Left renal pelvis (tissue), 4 donors: Measurements from ENCODE around the gene ZNHIT6. TPM values are rescaled to one million over a fixed set of nuclear protein-coding genes. Genes with fewer than 3 reads are reported as not detected.
"Not testable (repeated sequence)": the region's sequence is repeated elsewhere in the genome, so short reads cannot be mapped to it uniquely, and the experiment has no call there.

ENCODE experiments used
- DNase-seq, 4 donors: peaks; one replicate each; pipeline ENCODE4 v3.0.0-alpha.2; 2013; ENCODE audit warnings: low read depth in 4 of 4, low spot score in 3 of 4
- polyA plus RNA-seq, 4 donors: library from polyadenylated mRNA; unstranded; fragments of 120-200 nt; gene quantifications; one replicate each; pipeline ENCODE4 v1.2.1, GENCODE V29; 2013; ENCODE audit not compliant: insufficient read length in 4 of 4

Gene ZNHIT6
- polyA plus RNA-seq, 4 donors = 26.2 to 35.8 (median 30.4) TPM

- DNase-seq = no peak
These were observed 36.1 kb downstream of the ZNHIT6 start for GRCh38 chr1:85672031-85672660.

GRCh38 chr1:85665932-85666331 is 42.3 kb downstream of the ZNHIT6 start:
- DNase-seq = no peak

- no peak for DNase-seq
These were observed 44.9 kb downstream of the ZNHIT6 start for GRCh38 chr1:85663382-85663781.

- no peak for DNase-seq
These were observed 46.5 kb downstream of the ZNHIT6 start for GRCh38 chr1:85661767-85662166.

- no peak for DNase-seq
These were observed 47.7 kb downstream of the ZNHIT6 start for GRCh38 chr1:85660541-85660940.

GRCh38 chr1:85659174-85659573 is 49.1 kb downstream of the ZNHIT6 start:
- no peak for DNase-seq

GRCh38 chr1:85656948-85657347 is 51.3 kb downstream of the ZNHIT6 start:
- DNase-seq = no peak

- DNase-seq = no peak
These were observed 52.0 kb downstream of the ZNHIT6 start for GRCh38 chr1:85656256-85656655.

- no peak for DNase-seq
These were observed 52.9 kb downstream of the ZNHIT6 start for GRCh38 chr1:85655315-85655714.

GRCh38 chr1:85654066-85654782 is 54.0 kb downstream of the ZNHIT6 start:
- DNase-seq = no peak

GRCh38 chr1:85652327-85652726 is 55.9 kb downstream of the ZNHIT6 start:
- no peak for DNase-seq

- DNase-seq = no peak
These were observed 57.6 kb downstream of the ZNHIT6 start for GRCh38 chr1:85650645-85651044.

- DNase-seq = no peak
These were observed 58.6 kb downstream of the ZNHIT6 start for GRCh38 chr1:85649591-85649990.

- DNase-seq = not testable (repeated sequence)
These were observed 66.4 kb downstream of the ZNHIT6 start for GRCh38 chr1:85641598-85642556.

GRCh38 chr1:85639920-85640319 is 68.3 kb downstream of the ZNHIT6 start:
- not testable (repeated sequence) for DNase-seq

GRCh38 chr1:85638412-85638811 is 69.8 kb downstream of the ZNHIT6 start:
- DNase-seq = no peak

- DNase-seq = no peak
These were observed 77.7 kb downstream of the ZNHIT6 start for GRCh38 chr1:85630493-85630892.

- DNase-seq = no peak
These were observed 78.7 kb downstream of the ZNHIT6 start for GRCh38 chr1:85629532-85629920.

- no peak for DNase-seq
These were observed 79.3 kb downstream of the ZNHIT6 start for GRCh38 chr1:85628791-85629531.

GRCh38 chr1:85626818-85627217 is 81.4 kb downstream of the ZNHIT6 start:
- DNase-seq = no peak

GRCh38 chr1:85624361-85624760 is 83.9 kb downstream of the ZNHIT6 start:
- DNase-seq = no peak
